K562 (cell line): ENCODE measurements around the gene EFCAB12. TPM values are rescaled to one million over a fixed set of nuclear protein-coding genes. Genes with fewer than 3 reads are reported as not detected.

ENCODE experiments used
- CEBPB ChIP-seq: fragments of 450-650 bp; IDR thresholded peaks from 2 replicates; pipeline ENCODE4 v1.6.1; 2016; ENCODE audit warnings: missing genetic modification characterization, missing compliant biosample characterization
- CXXC5 ChIP-seq: fragments of 250-450 bp; sonication (Bioruptor Pico); IDR thresholded peaks from 2 replicates; pipeline ENCODE4 v1.8.0; 2022; ENCODE audit warnings: inconsistent platforms, mild to moderate bottlenecking, moderate library complexity
- ELF1 ChIP-seq: fragments of 200-800 bp; sonication (Bioruptor generic); IDR thresholded peaks from 2 replicates; pipeline ENCODE4 v1.6.1; 2016; ENCODE audit warnings: missing genetic modification characterization, missing compliant biosample characterization
- ETV5 ChIP-seq: sonication (generic); formaldehyde crosslinking; IDR thresholded peaks from 2 replicates; pipeline ENCODE4 v1.4.0; 2020; ENCODE audit warnings: low read depth, mild to moderate bottlenecking, missing genetic modification reagents
- FOS ChIP-seq: IDR thresholded peaks from 3 replicates; pipeline ENCODE4 v1.6.1; 2011; ENCODE audit not compliant: insufficient read length; ENCODE audit errors: extremely low read depth
- HDGF ChIP-seq: fragments of 450-650 bp; IDR thresholded peaks from 2 replicates; pipeline ENCODE4 v1.6.1; 2016
- HNRNPK ChIP-seq: fragments of 200-400 bp; formaldehyde crosslinking; IDR thresholded peaks from one replicate; pipeline ENCODE4 v1.6.1; 2018; ENCODE audit warnings: mild to moderate bottlenecking, low read depth, low read length; ENCODE audit not compliant: poor library complexity, severe bottlenecking
- MAFG ChIP-seq: fragments of 450-650 bp; conservative IDR thresholded peaks from 2 replicates; pipeline ENCODE4 v1.6.1; 2016; ENCODE audit warnings: missing genetic modification characterization, missing compliant biosample characterization
- POLR2A ChIP-seq: fragments of 450-650 bp; conservative IDR thresholded peaks from 2 replicates; pipeline ENCODE4 v1.6.1; 2016
- SMARCC2 ChIP-seq: fragments of 450-650 bp; IDR thresholded peaks from 2 replicates; pipeline ENCODE4 v1.6.1; 2017; ENCODE audit warnings: antibody characterized with exemption, moderate library complexity, mild to moderate bottlenecking, low read depth
- SRSF7 ChIP-seq: fragments of 200-400 bp; formaldehyde crosslinking; optimal IDR thresholded peaks from 2 replicates; pipeline ENCODE3; 2017; ENCODE audit warnings: mild to moderate bottlenecking, low read depth, low read length
- ZC3H11A ChIP-seq: IDR thresholded peaks from 2 replicates; pipeline ENCODE4 v1.6.1; 2012; ENCODE audit warnings: low read depth, low read length, improper control_type of control experiment
- ZNF184 ChIP-seq: sonication (generic); formaldehyde crosslinking; IDR thresholded peaks from 2 replicates; pipeline ENCODE4 v1.5.0; 2020; ENCODE audit warnings: missing genetic modification reagents
- ZNF347 ChIP-seq: fragments of 450-650 bp; formaldehyde crosslinking; IDR thresholded peaks from 2 replicates; pipeline ENCODE4 v1.4.0; 2020; ENCODE audit warnings: low read depth, mild to moderate bottlenecking, moderate library complexity
- polyA plus RNA-seq, 8 experiments: library from polyadenylated mRNA; depleted of rRNA in 4 of 8; stranded (reverse) in 5 of 8; unstranded in 3 of 8; fragments of >200 nt; fragmentation: Nextera tagmentation in 2 of 8; fragmentation: Illumina TruSeq in 1 of 8; extraction: Ambion mirVana in 2 of 8; extraction: Trizol in 1 of 8; gene quantifications; 2 replicates each; pipeline versions ENCODE4 v1.2.1 to v1.2.3, GENCODE V29; 2011 to 2014; ENCODE audit warnings: inconsistent platforms in 1 of 8, missing spikeins in 1 of 8
- total RNA-seq, 7 experiments: library from RNA; depleted of rRNA in 6 of 7; stranded (reverse); fragments of >200 nt in 6 of 7; fragmentation: Illumina TruSeq in 2 of 7; extraction: Trizol in 2 of 7; gene quantifications; 2 replicates each; pipeline versions ENCODE4 v1.2.1 to v1.2.3, GENCODE V29; 2011 to 2021; ENCODE audit warnings: low replicate concordance in 1 of 7
- TF ChIP-seq, protein P1 (sequence below): sonication (generic); formaldehyde crosslinking; IDR thresholded peaks from 2 replicates; pipeline ENCODE4 v1.8.0; 2023; ENCODE audit warnings: missing genetic modification reagents, mild to moderate bottlenecking, borderline replicate concordance
- TF ChIP-seq, protein P2 (sequence below), 3 experiments: fragments of 200-800 bp in 1 of 3; sonication (Bioruptor generic) in 1 of 3; sonication (generic) in 1 of 3; formaldehyde crosslinking in 1 of 3; IDR thresholded peaks; 2 replicates each; pipeline versions ENCODE4 v1.6.1 to v1.8.0; 2016 to 2022; ENCODE audit warnings: mild to moderate bottlenecking in 2 of 3, missing compliant biosample characterization in 2 of 3, missing genetic modification characterization in 2 of 3, missing genetic modification reagents in 1 of 3
- TF ChIP-seq, protein P3 (sequence below): fragments of 200-800 bp; sonication (Bioruptor generic); IDR thresholded peaks from 2 replicates; pipeline ENCODE4 v1.6.1; 2017; ENCODE audit warnings: missing genetic modification characterization, missing compliant biosample characterization
- TF ChIP-seq, protein P4 (sequence below): fragments of 250-450 bp; sonication (Bioruptor Pico); IDR thresholded peaks from 2 replicates; pipeline ENCODE4 v1.8.0; 2022; ENCODE audit warnings: moderate library complexity, mild to moderate bottlenecking, inconsistent platforms

EFCAB12 gene
- total and polyA plus RNA-seq, 9 of the 15 experiments (the other 6 are each of a cell fraction or from before 2014, with no cell fraction given) = 0.08 to 0.95 (median 0.56) TPM; not detected in 1

DNA sequence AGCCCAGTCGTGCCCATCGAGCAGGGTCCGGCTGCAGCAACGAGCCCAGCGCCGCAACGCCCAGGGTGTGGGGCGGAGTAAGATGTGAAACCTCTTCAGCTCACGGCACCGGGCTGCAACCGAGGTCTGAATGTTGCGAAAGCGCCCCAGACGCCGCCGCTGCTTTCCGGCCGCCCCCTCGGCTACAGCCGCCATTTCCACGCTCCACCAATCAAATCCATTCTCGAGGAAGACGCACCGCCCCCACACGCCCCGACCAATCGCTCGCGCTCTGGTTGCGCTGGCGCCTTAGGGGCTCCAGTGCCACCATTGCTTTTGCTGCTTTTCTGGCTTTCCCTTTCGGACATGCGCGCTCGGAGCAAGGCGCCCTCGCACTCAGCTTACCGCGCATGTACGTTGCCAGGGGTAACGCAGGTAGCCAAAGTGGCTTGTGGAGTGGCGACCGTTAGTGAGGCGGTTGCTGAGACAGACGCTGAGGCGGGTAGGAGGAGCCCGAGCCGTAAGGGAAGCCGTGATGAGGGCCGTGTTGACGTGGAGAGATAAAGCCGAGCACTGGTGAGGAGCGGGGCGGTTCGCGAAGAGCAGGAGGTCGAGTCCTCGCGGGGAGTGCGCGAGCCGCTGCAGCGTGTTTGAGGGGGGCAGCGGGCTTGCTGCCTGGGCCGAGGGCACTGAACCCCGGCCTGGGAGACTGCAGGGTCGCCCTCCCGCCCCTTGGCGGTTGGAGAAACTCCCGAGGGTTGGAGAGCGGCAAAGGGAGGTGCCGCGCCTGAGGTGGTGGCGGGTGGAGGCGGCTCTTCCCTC lies 11.6 kb upstream of the EFCAB12 start, which contains the start of the genes IFT122 and MBD4 (continued):
- TF ChIP-seq, protein P1, sequence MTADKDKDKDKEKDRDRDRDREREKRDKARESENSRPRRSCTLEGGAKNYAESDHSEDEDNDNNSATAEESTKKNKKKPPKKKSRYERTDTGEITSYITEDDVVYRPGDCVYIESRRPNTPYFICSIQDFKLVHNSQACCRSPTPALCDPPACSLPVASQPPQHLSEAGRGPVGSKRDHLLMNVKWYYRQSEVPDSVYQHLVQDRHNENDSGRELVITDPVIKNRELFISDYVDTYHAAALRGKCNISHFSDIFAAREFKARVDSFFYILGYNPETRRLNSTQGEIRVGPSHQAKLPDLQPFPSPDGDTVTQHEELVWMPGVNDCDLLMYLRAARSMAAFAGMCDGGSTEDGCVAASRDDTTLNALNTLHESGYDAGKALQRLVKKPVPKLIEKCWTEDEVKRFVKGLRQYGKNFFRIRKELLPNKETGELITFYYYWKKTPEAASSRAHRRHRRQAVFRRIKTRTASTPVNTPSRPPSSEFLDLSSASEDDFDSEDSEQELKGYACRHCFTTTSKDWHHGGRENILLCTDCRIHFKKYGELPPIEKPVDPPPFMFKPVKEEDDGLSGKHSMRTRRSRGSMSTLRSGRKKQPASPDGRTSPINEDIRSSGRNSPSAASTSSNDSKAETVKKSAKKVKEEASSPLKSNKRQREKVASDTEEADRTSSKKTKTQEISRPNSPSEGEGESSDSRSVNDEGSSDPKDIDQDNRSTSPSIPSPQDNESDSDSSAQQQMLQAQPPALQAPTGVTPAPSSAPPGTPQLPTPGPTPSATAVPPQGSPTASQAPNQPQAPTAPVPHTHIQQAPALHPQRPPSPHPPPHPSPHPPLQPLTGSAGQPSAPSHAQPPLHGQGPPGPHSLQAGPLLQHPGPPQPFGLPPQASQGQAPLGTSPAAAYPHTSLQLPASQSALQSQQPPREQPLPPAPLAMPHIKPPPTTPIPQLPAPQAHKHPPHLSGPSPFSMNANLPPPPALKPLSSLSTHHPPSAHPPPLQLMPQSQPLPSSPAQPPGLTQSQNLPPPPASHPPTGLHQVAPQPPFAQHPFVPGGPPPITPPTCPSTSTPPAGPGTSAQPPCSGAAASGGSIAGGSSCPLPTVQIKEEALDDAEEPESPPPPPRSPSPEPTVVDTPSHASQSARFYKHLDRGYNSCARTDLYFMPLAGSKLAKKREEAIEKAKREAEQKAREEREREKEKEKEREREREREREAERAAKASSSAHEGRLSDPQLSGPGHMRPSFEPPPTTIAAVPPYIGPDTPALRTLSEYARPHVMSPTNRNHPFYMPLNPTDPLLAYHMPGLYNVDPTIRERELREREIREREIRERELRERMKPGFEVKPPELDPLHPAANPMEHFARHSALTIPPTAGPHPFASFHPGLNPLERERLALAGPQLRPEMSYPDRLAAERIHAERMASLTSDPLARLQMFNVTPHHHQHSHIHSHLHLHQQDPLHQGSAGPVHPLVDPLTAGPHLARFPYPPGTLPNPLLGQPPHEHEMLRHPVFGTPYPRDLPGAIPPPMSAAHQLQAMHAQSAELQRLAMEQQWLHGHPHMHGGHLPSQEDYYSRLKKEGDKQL (CRISPR knock-in tag) = no peak
- TF ChIP-seq POLR2A (peak; percentile 91), MAFG (no peak), HDGF (no peak), CXXC5 (peak; percentile 80), ETV5 (CRISPR knock-in tag) (no peak), ELF1 (tag) (no peak), ZNF184 (CRISPR knock-in tag) (no peak), SRSF7 (no peak), HNRNPK (no peak), CEBPB (tag) (peak; percentile 99), ZNF347 (no peak), SMARCC2 (no peak), FOS (peak; percentile 77), ZC3H11A (no peak)
- TF ChIP-seq, protein P2, sequence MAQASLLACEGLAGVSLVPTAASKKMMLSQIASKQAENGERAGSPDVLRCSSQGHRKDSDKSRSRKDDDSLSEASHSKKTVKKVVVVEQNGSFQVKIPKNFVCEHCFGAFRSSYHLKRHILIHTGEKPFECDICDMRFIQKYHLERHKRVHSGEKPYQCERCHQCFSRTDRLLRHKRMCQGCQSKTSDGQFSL (CRISPR knock-in tag; IDR thresholded peaks at IDR 0.05) = no peak
- TF ChIP-seq, protein P2 (tag; IDR thresholded peaks at IDR 0.05) = no peak
- TF ChIP-seq, protein P3, sequence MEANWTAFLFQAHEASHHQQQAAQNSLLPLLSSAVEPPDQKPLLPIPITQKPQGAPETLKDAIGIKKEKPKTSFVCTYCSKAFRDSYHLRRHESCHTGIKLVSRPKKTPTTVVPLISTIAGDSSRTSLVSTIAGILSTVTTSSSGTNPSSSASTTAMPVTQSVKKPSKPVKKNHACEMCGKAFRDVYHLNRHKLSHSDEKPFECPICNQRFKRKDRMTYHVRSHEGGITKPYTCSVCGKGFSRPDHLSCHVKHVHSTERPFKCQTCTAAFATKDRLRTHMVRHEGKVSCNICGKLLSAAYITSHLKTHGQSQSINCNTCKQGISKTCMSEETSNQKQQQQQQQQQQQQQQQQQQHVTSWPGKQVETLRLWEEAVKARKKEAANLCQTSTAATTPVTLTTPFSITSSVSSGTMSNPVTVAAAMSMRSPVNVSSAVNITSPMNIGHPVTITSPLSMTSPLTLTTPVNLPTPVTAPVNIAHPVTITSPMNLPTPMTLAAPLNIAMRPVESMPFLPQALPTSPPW = peak; percentile 71
- TF ChIP-seq, protein P4, sequence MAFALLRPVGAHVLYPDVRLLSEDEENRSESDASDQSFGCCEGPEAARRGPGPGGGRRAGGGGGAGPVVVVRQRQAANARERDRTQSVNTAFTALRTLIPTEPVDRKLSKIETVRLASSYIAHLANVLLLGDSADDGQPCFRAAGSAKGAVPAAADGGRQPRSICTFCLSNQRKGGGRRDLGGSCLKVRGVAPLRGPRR (CRISPR knock-in tag) = no peak
